Activated CD8-positive, alpha-beta memory T cell treated with anti-CD3 and anti-CD28 coated beads for 36 hours (primary cell): ENCODE measurements around the gene ZNF43. TPM values are rescaled to one million over a fixed set of nuclear protein-coding genes. Genes with fewer than 3 reads are reported as not detected.
"Not testable (repeated sequence)": the region's sequence is repeated elsewhere in the genome, so short reads cannot be mapped to it uniquely, and the experiment has no call there.

Experiments used
- CTCF ChIA-PET: fragments of 350-600 bp; sonication (Branson Sonifier 250); formaldehyde crosslinking; loops from one replicate; lab custom pipeline; 2021; ENCODE audit warnings: antibody characterized with exemption; lab: Charles Lee
- POLR2A ChIA-PET: fragments of 350-600 bp; sonication (Branson Sonifier 250); formaldehyde crosslinking; loops from one replicate; lab custom pipeline; 2021; ENCODE audit warnings: antibody characterized with exemption; lab: Charles Lee
- total RNA-seq, 2 experiments: library from RNA; stranded (reverse); gene quantifications; one replicate each; pipeline ENCODE4 v1.2.3, GENCODE V29; 2021

ZNF43 gene
- 10 to 100 TPM; 23.4 to 24.2 TPM for total RNA-seq

DNA sequence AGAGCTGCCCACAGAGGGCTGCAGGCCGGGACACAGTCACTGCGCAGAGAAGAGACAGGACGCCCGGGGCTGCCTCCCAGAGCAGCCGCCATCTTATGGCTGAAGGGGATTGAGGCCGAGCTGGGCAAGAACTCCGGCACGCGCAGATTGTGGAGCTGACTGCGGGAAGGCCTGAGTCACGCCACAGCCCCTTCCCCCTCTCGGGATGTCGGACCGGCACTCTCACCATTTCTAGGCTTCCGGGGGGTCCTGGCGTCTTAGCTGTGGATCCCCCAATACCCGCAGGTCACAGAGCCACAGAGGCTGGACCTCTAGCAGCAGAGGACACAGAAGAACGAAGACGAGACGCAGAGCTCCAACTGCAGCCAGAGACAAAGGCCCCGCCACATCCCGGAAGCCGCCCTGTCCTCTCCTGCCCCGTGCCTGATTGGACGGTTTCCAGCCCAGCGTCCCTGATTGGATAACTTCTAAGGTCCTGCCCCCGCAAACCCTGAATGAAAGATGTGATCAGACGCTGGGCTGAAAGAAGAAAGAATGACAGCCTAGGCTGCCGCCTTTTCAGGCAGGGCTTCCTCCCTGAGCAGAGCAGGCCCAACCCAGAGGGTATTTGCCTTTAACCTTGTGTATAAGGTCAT lies at the start of gene ZNF43:
TSS of gene ZNF43 (minus strand) at position 373 of the 635 bp plus-strand sequence. CDS start at position 229, 144 bp downstream.
- POLR2A ChIA-PET, result interaction anchor here (0.6 to 2.1 kb wide), 6 partner anchors 12 to 507 kb away, joined by 3 to 23 read pairs (median 7); partner anchors contain the start of genes ZNF100 and ZNF708
- CTCF ChIA-PET, result interaction anchor here (0.7 to 1.9 kb wide), 5 partner anchors 9 to 69 kb away, joined by 3 to 10 read pairs (median 5); partner anchors contain the start of gene ZNF100

DNA sequence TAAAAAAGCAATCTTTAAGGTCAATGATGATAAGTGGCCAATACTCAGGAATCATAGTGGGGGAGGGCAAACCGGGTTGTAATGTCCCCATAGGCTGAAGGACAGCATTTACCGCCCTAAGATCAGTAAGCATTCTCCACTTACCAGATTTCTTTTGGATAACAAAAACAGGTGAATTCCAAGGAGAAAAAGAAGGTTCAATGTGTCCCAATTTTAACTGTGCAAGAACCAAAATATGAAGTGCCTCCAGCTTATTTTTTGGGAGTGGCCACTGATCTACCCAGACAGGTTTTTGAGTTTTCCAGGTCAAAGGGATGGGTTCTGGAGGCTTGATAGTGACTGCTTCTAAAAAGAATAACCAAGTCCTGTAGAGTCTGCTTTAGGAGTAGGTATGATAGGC lies 49.5 kb upstream of the ZNF43 start:
- CTCF ChIA-PET, POLR2A ChIA-PET: not testable (repeated sequence)

DNA sequence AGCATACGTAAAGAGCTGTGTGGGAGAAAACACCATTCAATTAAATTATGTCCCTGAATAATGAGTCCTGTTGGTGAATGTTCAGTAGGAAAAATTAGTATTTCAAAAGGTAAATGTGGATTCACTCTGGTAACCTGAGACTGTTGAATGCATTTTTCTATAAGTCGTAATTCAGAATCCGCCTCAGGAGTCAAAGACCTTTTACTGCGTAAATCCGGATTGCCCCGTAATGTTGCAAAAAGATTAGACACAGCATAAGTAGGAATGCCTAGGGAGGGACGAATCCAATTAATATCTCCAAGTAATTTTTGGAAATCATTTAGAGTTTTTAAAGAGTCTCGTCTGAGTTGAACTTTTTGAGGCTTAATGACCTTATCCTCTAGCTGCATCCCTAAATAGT lies 48.8 kb upstream of the ZNF43 start:
- POLR2A ChIA-PET, result not testable (repeated sequence)

DNA sequence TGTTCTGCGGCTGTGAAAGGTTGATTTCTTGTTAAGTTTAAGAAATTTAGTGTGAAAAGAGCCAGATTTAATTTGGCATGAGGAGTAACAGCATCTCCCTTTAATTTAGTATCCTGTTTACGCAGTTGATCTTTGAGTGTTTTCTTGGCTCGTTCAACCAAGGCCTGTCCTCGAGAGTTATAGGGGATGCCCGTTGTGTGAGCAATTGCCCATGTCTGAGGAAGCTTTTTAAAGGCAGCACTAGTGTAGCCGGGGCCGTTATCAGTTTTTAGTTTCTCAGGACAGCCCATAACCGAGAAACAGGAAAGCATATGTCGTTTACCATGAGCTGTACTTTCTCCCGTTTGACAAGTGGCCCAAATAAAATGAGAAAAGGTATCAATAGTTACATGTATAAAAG lies 47.5 kb upstream of the ZNF43 start:
- ChIA-PET POLR2A (no interaction called here), CTCF (interaction anchor here (1.0 kb wide), 1 partner anchor 11 kb away, joined by 3 read pairs; no protein-coding TSS in a partner anchor)

More for the DNA sequence above, 48.8 kb upstream of the ZNF43 start:
- CTCF ChIA-PET, result not testable (repeated sequence)

DNA sequence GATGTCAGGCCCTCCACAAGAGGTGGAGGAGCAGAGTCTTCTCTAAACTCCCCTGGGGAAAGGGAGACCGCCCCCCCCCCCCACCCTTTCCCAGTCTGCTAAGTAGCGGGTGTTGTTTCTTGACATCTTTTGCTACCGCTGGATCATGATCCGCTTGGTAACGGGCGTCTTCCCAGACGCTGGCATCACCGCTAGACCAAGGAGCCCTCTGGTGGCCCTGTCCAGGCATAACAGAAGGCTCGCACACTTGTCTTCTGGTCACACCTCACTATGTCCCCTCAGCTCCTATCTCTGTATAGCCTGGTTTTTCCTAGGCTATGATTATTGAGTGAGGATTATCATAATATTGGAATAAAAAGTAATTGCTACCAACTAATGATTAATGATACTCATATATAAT lies 44.8 kb upstream of the ZNF43 start:
- POLR2A ChIA-PET, CTCF ChIA-PET: not testable (repeated sequence)

DNA sequence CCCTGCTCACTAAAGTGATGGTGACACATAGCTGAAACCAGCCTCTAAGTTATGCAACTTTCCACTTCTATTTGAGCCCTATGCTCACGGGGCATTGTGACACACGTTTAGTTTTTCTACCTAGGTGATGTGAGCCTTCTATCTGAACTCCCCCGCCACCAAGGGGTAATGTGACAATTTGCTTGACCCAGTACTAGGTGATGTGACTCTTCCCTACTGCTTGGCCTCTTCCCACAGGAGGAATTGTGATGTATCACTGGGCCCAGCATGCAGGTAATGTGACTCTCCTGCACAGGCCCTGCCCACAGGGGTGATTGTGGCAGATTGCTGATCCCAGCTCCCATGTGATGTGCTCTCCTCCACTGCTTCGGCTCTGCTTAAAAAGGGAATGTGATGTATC lies 42.7 kb upstream of the ZNF43 start:
- POLR2A ChIA-PET, result no interaction called here
- CTCF ChIA-PET, result no interaction called here

DNA sequence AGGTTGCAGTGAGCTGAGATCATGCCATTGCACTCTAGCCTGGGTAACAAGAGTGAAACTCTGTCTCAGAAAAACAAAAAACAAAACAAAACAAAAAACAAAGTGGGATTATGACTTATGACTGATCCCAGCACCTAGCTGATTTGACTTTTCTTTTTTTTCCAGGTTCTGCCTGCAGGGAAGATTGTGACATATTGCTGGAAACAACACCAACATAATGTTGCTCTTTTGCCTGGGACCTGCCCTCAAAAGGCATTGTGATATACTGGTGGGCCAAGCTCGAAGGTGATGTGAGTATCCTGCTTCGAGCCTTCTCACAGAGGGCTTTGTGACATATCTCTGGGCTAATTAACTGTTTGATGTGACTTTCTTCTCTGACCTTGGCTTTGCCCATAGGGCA lies 42.0 kb upstream of the ZNF43 start:
- ChIA-PET CTCF (no interaction called here), POLR2A (no interaction called here)

DNA sequence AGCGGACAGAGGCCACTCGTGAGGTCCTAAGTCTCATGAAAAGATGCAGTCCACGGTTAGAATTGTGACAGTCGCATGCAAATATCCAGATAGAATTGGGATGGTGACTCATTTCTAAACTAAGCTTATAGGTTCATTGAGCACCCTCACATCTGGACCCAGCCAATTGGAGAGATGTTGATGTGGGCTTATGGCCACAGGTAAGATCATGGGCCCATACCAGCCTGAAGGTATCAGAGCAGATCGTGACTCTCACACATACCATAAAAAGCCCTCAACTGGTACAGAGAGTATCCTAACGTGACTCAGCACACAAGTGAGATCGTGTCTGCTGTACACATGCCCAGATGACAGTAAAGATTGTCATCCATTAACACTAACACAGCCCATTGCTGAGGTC lies 40.6 kb upstream of the ZNF43 start:
- CTCF ChIA-PET, POLR2A ChIA-PET: not testable (repeated sequence)

DNA sequence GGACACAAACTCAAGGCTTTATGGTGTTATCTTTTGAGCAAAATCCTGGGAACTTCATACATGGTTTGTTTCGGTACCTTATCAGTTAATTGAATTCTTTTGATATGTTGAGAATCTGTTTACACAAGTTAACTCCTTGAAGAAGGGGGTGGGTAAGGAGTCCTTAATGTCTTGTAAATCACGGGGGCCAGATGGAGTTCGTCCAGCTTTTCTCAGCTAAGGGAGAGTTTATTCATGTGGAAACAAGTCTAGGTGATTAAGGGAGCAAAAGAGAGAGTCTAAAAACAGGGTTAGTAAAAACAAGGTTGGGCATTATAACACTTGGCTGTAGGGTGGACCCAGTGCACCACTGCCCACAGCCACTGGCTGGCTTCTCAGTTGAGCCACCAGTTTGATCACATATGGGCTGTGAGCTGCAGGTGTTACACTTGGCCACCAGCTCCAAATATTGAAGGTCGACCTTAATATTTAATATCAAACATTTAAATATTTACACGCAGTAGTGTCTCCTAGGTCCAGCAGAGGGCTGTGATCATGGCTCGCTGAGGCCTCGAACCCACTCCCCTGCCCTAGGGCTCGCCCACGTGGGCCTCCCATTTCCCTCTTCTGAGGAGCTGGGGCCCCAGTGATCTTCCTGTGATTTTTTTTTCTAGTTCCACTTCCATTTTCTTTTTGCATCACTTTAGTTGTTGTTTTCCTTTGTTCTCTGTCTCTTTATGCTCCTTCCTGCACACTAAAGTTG lies 21.0 kb upstream of the ZNF43 start:
- ChIA-PET POLR2A (no interaction called here), CTCF (no interaction called here)

DNA sequence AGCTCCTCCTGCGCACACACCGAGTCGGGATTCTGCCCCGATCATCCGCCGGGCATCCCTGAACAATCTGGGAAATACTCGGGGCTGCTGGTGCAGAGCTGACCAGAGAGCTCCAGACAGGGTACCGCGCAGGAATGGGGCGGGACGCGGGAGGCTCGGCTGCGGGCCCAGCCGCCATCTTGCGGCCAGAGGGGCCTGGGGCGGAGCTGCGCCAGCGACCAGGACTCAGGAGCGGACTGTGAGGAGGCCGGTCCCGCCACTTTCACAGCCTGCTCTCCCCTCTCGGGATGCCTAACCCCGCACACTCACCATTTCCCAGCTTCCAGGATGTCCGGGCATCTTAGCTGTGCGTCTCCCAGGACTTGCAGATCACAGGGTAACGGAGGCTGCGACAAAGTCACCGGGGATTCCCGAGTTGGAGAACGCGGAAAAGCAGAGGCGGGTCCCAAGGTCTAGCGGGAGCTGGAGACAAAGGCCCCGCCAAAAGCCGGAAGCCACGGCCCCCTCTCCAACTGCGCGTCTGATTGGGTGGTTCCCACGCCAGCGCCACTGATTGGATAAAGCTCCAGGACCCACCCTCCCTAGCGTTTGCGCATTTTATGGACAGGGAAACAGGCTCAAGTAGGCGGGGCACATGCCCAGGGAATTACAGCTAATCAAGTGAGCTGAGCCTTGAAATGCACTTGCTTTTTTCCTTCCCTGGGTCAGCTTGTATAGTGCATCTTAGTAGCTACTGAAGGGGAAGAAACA lies 15.8 kb upstream of the ZNF43 start:
- POLR2A ChIA-PET, result interaction anchor here (0.8 to 2.0 kb wide), 3 partner anchors 16 to 522 kb away, joined by 3 to 23 read pairs (median 10); partner anchors contain the start of genes ZNF100, ZNF43 and ZNF708
- CTCF ChIA-PET, result interaction anchor here (0.8 to 2.1 kb wide), 3 partner anchors 16 to 347 kb away, joined by 3 to 10 read pairs (median 3); partner anchors contain the start of genes ZNF429 and ZNF43

DNA sequence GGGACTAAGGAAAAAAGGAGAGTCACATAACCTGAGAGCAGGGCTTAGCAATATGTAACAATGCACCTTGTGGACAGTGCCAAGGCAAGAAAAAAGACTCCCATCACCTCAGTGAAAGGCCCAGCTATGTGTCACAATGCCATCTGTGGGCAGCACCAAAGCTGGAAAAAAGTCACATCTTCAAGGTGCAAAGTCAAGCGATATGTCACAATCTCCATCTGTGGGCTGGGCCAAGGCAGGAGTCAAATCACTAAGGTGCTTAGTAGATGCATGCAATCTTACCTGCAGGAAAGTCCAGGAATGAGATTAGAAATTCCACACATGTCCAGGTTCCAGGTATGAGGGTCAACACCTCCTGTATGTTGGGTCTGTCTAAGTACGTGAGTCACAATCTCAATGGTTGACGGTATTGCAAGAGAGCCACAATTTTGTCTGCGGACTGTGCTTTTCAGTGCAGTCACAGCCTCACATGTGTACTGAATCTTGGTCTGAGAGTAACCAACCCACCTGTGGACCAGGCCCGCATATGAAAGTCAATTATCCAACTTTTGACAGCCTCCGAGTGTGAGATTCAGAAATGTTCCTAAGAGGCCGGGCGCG lies 14.8 kb upstream of the ZNF43 start:
- POLR2A ChIA-PET, result interaction anchor here (0.7 to 1.7 kb wide), 2 partner anchors 15 to 357 kb away, joined by 5 to 23 read pairs; partner anchors contain the start of gene ZNF43
- CTCF ChIA-PET, result interaction anchor here (1.1 to 2.1 kb wide), 3 partner anchors 15 to 39 kb away, joined by 3 to 10 read pairs (median 5); partner anchors contain the start of gene ZNF43

DNA sequence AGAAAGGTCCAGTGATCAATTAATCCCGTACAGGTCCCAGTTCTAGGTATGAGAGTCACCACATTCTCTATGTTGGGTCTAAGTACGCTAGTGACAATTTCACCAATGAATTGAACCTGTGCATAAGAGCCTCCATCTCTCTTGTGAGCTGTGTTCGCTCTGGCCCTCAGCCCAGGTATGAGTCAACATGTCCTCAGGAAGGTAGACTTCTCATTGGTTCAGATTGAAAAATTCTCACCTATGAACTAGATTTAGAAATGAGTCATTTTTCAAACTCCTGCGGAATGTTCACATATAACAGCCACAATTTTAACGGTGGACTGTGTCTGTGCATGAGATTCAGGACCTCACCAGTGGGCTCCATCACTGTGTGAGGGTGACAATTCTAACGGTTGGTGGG lies 12.7 kb upstream of the ZNF43 start:
- CTCF ChIA-PET, result no interaction called here
- POLR2A ChIA-PET, result interaction anchor here (1.4 kb wide), 1 partner anchor 12 kb away, joined by 3 read pairs; the partner anchor contains the start of gene ZNF43

DNA sequence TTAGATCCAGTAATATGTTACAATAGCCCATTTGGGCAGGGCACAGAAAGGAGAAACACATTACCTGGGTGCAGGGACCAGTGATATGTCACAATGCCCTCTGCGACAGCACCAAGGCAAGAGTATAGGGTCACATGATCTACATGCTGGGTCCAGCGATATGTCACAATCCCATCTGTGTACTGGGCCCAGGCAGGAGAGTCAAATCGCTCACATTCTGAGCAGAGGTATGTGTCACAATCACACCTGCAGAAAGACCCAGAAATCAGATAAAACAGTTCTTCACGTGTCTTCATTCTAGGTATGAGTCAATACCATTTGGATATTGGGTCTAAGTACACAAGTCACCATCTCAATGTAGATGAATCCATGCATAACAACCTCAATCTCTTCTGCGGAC lies 7.1 kb upstream of the ZNF43 start:
- POLR2A ChIA-PET, result no interaction called here
- CTCF ChIA-PET, result no interaction called here

DNA sequence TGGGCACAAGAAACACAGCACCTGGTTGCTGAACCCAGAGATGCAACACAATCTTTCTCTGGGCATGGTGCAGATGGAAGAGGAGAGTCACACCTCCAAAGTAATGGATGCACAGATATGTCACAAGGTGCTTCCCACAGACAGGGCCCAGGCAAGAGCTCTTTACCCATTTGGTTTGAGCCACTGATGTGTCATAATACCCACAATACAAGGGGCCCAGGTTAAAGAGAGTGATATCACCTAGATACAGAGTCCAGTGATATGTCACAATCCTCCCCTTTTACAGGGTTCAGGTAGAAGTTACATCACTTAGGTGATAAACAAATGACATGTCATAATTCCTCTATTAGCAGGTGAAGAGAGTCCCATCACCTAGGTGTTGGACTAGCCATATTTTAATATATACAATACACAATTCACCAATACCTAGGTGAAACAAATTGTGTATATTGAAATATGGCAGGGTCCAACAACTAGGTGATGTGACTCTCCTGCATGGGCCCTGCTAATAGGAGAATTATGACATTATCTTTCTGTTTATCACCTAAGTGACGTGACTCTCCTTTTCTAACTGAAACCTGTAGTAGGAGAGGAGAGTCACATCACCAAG lies 5.6 kb upstream of the ZNF43 start:
- ChIA-PET POLR2A (no interaction called here), CTCF (no interaction called here)

DNA sequence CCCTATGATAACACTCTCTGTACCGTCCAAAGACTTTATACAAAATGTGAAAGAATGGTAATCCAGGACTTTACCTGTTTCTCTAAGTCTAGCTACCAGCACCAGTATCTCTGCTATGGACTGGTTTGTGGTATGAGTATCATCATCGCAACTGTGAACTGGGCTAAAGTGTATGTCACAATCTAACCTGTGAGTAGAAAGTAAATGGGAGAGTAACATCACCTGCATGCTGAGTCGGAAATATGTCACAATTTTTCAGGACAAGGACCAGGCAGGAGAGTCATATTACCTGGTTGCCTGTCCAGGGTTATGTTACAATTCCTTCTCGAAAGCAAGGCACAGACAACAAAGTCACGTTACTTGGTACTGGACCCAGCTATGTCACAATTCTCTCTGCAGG lies 5.1 kb upstream of the ZNF43 start:
- CTCF ChIA-PET, result no interaction called here
- POLR2A ChIA-PET, result no interaction called here

DNA sequence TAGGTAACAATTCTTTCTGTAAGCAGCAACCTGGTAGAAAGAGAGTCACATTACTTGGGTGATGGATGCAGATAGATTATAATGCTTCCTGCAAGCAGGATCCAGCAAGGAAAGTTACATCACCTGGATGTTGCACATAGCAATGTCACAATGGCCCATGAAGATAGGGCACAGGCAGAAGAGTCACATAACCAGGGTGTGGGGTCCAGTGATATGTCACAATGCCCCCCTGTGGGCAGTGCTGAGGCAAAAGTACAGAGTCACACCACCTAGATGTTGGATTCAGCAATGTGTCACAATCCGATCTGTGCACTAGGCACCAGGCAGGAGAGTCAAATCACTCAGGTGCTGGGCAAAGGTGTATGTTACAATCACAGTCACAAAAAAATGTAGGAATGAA lies 4.0 kb upstream of the ZNF43 start:
- POLR2A ChIA-PET, result no interaction called here

DNA sequence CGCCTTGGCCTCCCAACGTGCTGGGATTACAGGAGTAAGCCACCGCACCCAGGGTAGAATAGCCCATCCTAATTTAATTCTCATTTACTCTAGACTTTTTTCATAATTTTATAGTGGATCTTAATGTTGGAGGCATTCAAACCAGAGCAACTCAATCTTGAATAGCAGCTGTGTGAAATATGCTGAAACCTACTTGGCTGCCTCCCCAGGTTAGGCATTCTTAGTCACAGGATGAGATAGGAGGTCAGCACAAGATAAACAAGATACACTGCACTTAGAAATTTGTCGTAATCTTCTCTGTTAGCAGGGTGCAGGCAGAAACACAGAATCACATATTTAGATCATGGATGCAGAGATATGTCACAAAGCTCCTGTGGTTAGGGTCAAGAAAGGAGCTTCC lies 2.7 kb upstream of the ZNF43 start:
- POLR2A ChIA-PET, result interaction anchor here (0.6 kb wide), 1 partner anchor 11 kb away, joined by 9 read pairs; no protein-coding TSS in a partner anchor
- CTCF ChIA-PET, result no interaction called here

More for the DNA sequence above, 4.0 kb upstream of the ZNF43 start:
- CTCF ChIA-PET, result no interaction called here

DNA sequence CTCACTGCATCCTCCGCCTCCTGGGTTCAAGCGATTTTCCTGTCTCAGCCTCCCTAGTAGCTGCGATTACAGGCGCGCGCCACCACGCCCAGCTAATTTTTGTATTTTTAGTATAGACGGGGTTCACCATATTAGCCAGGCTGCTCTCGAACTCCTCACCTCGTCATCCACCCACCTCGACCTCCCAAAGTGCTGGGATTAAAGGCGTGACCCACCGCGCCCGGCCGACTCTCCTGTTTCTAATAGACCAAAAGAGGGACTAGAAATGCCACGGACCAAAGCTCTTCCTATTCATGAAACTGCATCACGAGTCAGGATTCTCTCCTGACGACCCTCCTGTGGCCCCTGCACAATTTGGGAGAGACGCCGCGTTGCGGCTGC lies 563 bp downstream of the ZNF43 start:
- POLR2A ChIA-PET, result interaction anchor here (0.7 to 2.1 kb wide), 5 partner anchors 11 to 506 kb away, joined by 3 to 23 read pairs (median 5); partner anchors contain the start of genes ZNF100 and ZNF708
- CTCF ChIA-PET, result interaction anchor here (0.8 to 1.9 kb wide), 4 partner anchors 8 to 17 kb away, joined by 3 to 10 read pairs (median 5); no protein-coding TSS in a partner anchor
